ENCODE data around the gene APEH. TPM values are rescaled to one million over a fixed set of nuclear protein-coding genes. Genes with fewer than 3 reads are reported as not detected.

APEH gene
- total RNA-seq, 1 experiment from 2014 or later = 152 TPM

GRCh38 chr3:49650177-49650576 is 24.0 kb upstream of the APEH start:
- DNase-seq (ENCODE audit: low read depth) = no peak

- no peak for DNase-seq (ENCODE audit: low read depth)
These were observed 23.5 kb upstream of the APEH start for GRCh38 chr3:49650637-49651036.

- DNase-seq (ENCODE audit: low read depth) = no peak
These were observed 21.8 kb upstream of the APEH start for GRCh38 chr3:49652218-49652902.

GRCh38 chr3:49652903-49653415 is 21.2 kb upstream of the APEH start:
- DNase-seq (ENCODE audit: low read depth) = no peak

- DNase-seq (ENCODE audit: low read depth) = no peak
These were observed 20.5 kb upstream of the APEH start for GRCh38 chr3:49653621-49654020.

GRCh38 chr3:49654176-49654825 is 19.9 kb upstream of the APEH start:
- DNase-seq (ENCODE audit: low read depth) = no peak

- DNase-seq (ENCODE audit: low read depth) = peak; percentile 50
These were observed 19.1 kb upstream of the APEH start for GRCh38 chr3:49654955-49655556.

- no peak for DNase-seq (ENCODE audit: low read depth)
These were observed 18.3 kb upstream of the APEH start for GRCh38 chr3:49655731-49656285.

- DNase-seq (ENCODE audit: low read depth) = peak; percentile 44
These were observed 17.5 kb upstream of the APEH start for GRCh38 chr3:49656541-49657112.

GRCh38 chr3:49657208-49657915 is 16.8 kb upstream of the APEH start:
- DNase-seq (ENCODE audit: low read depth) = no peak

- DNase-seq (ENCODE audit: low read depth) = no peak
These were observed 15.4 kb upstream of the APEH start for GRCh38 chr3:49658711-49659110.

- DNase-seq (ENCODE audit: low read depth) = no peak
These were observed 14.4 kb upstream of the APEH start for GRCh38 chr3:49659756-49660155.

GRCh38 chr3:49661281-49661680 is 12.9 kb upstream of the APEH start:
- DNase-seq (ENCODE audit: low read depth) = no peak

GRCh38 chr3:49662021-49662420 is 12.1 kb upstream of the APEH start:
- DNase-seq (ENCODE audit: low read depth) = no peak

- no peak for DNase-seq (ENCODE audit: low read depth)
These were observed 11.3 kb upstream of the APEH start for GRCh38 chr3:49662720-49663413.

- no peak for DNase-seq (ENCODE audit: low read depth)
These were observed 10.3 kb upstream of the APEH start for GRCh38 chr3:49663831-49664230.

GRCh38 chr3:49664300-49664699 is 9.9 kb upstream of the APEH start:
- no peak for DNase-seq (ENCODE audit: low read depth)

- no peak for DNase-seq (ENCODE audit: low read depth)
These were observed 8.2 kb upstream of the APEH start for GRCh38 chr3:49665822-49666519.

GRCh38 chr3:49666592-49666991 is 7.6 kb upstream of the APEH start:
- no peak for DNase-seq (ENCODE audit: low read depth)

- DNase-seq (ENCODE audit: low read depth) = no peak
These were observed 6.3 kb upstream of the APEH start for GRCh38 chr3:49667701-49668413.

Measured in LHCN-M2 (cell line).